DND-41 (cell line): ENCODE results near the gene HMGB2.

ENCODE experiments used
- ATAC-seq: fragments of 200-7000 bp; cut with Tn5 transposase; 3 replicates; pipeline ENCODE4 v1.9.1; 2021; ENCODE audit warnings: low read depth; ENCODE audit not compliant: insufficient read depth
- DNase-seq: peaks from one replicate; pipeline ENCODE4 v3.0.0-alpha.2; 2020
- H2AFZ ChIP-seq: 2 replicates; pipeline ENCODE4 v1.6.0; 2012; ENCODE audit warnings: low read depth, low read length
- H3K27ac ChIP-seq: 2 replicates; pipeline ENCODE4 v1.5.1; 2012; ENCODE audit warnings: low read length, inconsistent platforms
- H3K27me3 ChIP-seq: fragments of 200-600 bp; sonication (generic); 2 replicates; pipeline ENCODE4 v1.6.0; 2012; ENCODE audit warnings: low read length, mild to moderate bottlenecking, inconsistent platforms; ENCODE audit not compliant: insufficient read depth, poor library complexity
- H3K36me3 ChIP-seq: 2 replicates; pipeline ENCODE4 v1.5.1; 2012; ENCODE audit warnings: low read length, inconsistent platforms; ENCODE audit not compliant: insufficient read depth
- H3K4me1 ChIP-seq: 2 replicates; pipeline ENCODE4 v1.5.1; 2012; ENCODE audit warnings: mild to moderate bottlenecking, low read length; ENCODE audit not compliant: insufficient read depth
- H3K4me2 ChIP-seq: 2 replicates; pipeline ENCODE4 v1.6.0; 2012; ENCODE audit warnings: mild to moderate bottlenecking, moderate library complexity, low read length, inconsistent platforms; ENCODE audit not compliant: insufficient read depth
- H3K4me3 ChIP-seq, 2 experiments: fragments of 200-600 bp in 1 of 2; shearing (Covaris generic) in 1 of 2; 2 replicates each; pipeline ENCODE4 v1.5.1; 2012 to 2016; ENCODE audit warnings: inconsistent platforms in 2 of 2, low read length in 2 of 2, mild to moderate bottlenecking in 2 of 2, low read depth in 1 of 2, moderate library complexity in 1 of 2
- H3K79me2 ChIP-seq: 2 replicates; pipeline ENCODE4 v1.6.0; 2012; ENCODE audit warnings: low read length, inconsistent platforms; ENCODE audit not compliant: insufficient read depth
- H3K9ac ChIP-seq: 2 replicates; pipeline ENCODE4 v1.6.0; 2012; ENCODE audit warnings: low read depth, mild to moderate bottlenecking, inconsistent platforms, low read length, moderate library complexity
- H3K9me3 ChIP-seq: 2 replicates; pipeline ENCODE4 v1.5.1; 2012; ENCODE audit warnings: low read length, moderate library complexity, mild to moderate bottlenecking, inconsistent platforms; ENCODE audit not compliant: insufficient read depth, severe bottlenecking
- H4K20me1 ChIP-seq: 2 replicates; pipeline ENCODE4 v1.6.0; 2012; ENCODE audit warnings: low read length; ENCODE audit not compliant: insufficient read depth
- EZH2 ChIP-seq: IDR thresholded peaks from 3 replicates; pipeline ENCODE4 v1.6.1; 2012; ENCODE audit warnings: borderline replicate concordance, low read depth, mild to moderate bottlenecking, moderate library complexity, low read length, inconsistent platforms; ENCODE audit not compliant: severe bottlenecking
- TF ChIP-seq, protein P1 (sequence below): IDR thresholded peaks from 2 replicates; pipeline ENCODE4 v1.5.1; 2012; ENCODE audit warnings: borderline replicate concordance, low read length, moderate library complexity, mild to moderate bottlenecking; ENCODE audit not compliant: poor library complexity, severe bottlenecking; ENCODE audit errors: extremely low read depth

Gene HMGB2

DNA sequence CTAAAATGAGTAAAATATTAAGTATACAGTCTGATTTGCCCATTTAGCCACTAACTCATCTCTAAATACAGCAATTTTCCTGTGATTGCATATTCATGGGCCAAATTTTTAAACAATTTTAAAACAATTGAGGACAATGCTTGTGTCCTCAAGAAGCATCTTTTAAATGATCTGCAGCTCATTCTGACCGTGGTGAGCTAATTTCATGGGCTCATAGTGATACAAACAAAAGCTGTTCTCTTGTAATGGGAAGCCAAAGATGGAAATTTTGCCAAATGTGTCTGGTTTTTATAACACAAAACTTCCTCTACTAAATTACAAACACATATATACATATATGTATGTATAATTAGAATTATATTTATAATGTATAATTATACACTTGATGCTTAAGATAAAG lies 39.7 kb downstream of the HMGB2 start:
- H3K27ac ChIP-seq = no peak overlapping the region
- no peak overlapping the region for H3K4me2 ChIP-seq
- H4K20me1 ChIP-seq = peaks cover 10% of the 10 kb centered on the region; the same call in 1 of the 2 replicates
- no peak for DNase-seq
- H3K9ac ChIP-seq = no peak overlapping the region
- H3K4me1 ChIP-seq = no peaks in the 10 kb centered on the region
- peaks cover 52% of the 10 kb centered on the region for H3K79me2 ChIP-seq
- TF ChIP-seq EZH2 = no peak
- TF ChIP-seq, protein P1, sequence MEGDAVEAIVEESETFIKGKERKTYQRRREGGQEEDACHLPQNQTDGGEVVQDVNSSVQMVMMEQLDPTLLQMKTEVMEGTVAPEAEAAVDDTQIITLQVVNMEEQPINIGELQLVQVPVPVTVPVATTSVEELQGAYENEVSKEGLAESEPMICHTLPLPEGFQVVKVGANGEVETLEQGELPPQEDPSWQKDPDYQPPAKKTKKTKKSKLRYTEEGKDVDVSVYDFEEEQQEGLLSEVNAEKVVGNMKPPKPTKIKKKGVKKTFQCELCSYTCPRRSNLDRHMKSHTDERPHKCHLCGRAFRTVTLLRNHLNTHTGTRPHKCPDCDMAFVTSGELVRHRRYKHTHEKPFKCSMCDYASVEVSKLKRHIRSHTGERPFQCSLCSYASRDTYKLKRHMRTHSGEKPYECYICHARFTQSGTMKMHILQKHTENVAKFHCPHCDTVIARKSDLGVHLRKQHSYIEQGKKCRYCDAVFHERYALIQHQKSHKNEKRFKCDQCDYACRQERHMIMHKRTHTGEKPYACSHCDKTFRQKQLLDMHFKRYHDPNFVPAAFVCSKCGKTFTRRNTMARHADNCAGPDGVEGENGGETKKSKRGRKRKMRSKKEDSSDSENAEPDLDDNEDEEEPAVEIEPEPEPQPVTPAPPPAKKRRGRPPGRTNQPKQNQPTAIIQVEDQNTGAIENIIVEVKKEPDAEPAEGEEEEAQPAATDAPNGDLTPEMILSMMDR = no peak
- H2AFZ ChIP-seq = no peak overlapping the region
- ATAC-seq = no peak
- H3K36me3 ChIP-seq = peaks cover 49% of the 10 kb centered on the region
- H3K4me3 ChIP-seq = no peak overlapping the region
- no peaks in the 10 kb centered on the region for H3K9me3 ChIP-seq
- H3K27me3 ChIP-seq = no peaks in the 10 kb centered on the region

DNA sequence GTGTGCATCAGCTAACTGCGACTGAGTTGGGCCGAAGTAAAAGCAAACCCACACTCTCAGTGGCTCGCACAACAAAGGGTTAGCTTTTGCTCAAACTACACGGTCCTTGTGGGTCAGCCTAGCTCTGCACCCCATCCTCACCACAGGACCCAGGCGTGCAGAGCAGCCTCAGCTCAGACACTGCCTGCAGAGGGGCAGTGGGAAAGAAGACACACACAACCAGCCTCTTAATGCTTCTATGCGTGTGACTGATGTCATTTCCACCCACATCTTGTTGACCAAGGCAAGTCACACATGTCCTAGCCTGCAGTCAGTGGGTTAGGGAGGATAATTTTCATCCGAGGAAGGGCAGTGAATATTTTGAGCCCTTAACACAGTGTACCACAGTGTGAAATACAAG lies 40.5 kb downstream of the HMGB2 start:
- no peak overlapping the region for H3K9ac ChIP-seq
- no peak overlapping the region for H3K4me2 ChIP-seq
- TF ChIP-seq, protein P1 = no peak
- no peak for TF ChIP-seq EZH2
- no peak for DNase-seq
- H3K9me3 ChIP-seq = no peaks in the 10 kb centered on the region
- H3K27me3 ChIP-seq = no peaks in the 10 kb centered on the region
- no peak overlapping the region for H2AFZ ChIP-seq
- no peak for ATAC-seq
- no peaks in the 10 kb centered on the region for H3K4me1 ChIP-seq
- H3K27ac ChIP-seq = no peak overlapping the region
- peaks cover 60% of the 10 kb centered on the region for H3K79me2 ChIP-seq
- peaks cover 46% of the 10 kb centered on the region for H3K36me3 ChIP-seq
- H3K4me3 ChIP-seq = no peak overlapping the region
- peaks cover 13% of the 10 kb centered on the region; the same call in 1 of the 2 replicates for H4K20me1 ChIP-seq

DNA sequence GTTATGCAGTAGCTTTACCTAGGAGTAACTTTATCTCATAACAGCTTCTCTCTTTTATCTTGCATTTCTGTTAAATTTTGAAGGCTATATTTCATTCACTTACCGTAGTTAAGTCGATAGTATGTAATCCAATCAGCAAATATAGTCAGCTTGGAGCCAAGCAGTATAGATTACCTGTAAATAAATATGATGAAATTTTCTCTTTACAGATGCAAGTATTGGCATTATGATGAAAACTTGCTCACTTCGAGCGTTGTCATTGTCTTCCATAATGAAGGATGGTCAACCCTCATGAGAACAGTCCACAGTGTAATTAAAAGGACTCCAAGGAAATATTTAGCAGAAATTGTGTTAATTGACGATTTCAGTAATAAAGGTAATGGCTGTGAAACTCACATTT lies 42.3 kb downstream of the HMGB2 start:
- no peaks in the 10 kb centered on the region for H3K27me3 ChIP-seq
- H2AFZ ChIP-seq = no peak overlapping the region
- H3K9me3 ChIP-seq = peaks cover 5% of the 10 kb centered on the region
- DNase-seq (no peak), ATAC-seq (no peak)
- no peak overlapping the region for H3K9ac ChIP-seq
- H3K4me2 ChIP-seq = no peak overlapping the region
- H3K4me3 ChIP-seq = no peak overlapping the region
- no peak overlapping the region for H3K27ac ChIP-seq
- H3K36me3 ChIP-seq = peaks cover 35% of the 10 kb centered on the region
- H4K20me1 ChIP-seq = peaks cover 16% of the 10 kb centered on the region; the same call in 1 of the 2 replicates
- no peaks in the 10 kb centered on the region for H3K4me1 ChIP-seq
- H3K79me2 ChIP-seq = peaks cover 70% of the 10 kb centered on the region
- no peak for TF ChIP-seq EZH2
- TF ChIP-seq, protein P1 = no peak

DNA sequence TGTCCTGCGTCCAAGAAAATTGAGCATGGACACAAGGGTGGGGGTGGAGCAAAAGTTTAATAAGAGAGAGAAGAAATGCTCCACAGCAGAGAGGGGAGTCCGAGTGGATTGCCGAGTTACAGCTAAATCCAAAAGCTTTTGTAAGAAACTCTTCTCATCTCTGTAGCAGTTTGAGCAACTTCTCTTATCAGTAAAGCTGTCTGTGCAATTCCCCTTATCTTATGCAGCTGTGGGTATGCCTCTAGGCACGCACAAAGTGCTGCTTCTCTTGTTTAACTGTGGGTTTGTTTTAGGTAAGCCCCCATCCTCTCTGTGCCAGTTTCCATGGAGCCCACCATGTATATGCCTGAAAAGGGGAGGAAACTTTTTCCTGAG lies 44.8 kb downstream of the HMGB2 start:
- no peak overlapping the region for H3K9ac ChIP-seq
- no peak for ATAC-seq
- H3K27ac ChIP-seq = no peak overlapping the region; the same call in 1 of the 2 replicates
- no peak overlapping the region for H3K4me3 ChIP-seq
- H3K9me3 ChIP-seq = peaks cover 13% of the 10 kb centered on the region
- no peaks in the 10 kb centered on the region for H3K4me1 ChIP-seq
- TF ChIP-seq, protein P1 = no peak
- no peak for TF ChIP-seq EZH2
- no peak for DNase-seq
- peaks cover 16% of the 10 kb centered on the region; the same call in 1 of the 2 replicates for H4K20me1 ChIP-seq
- peaks cover 25% of the 10 kb centered on the region for H3K36me3 ChIP-seq
- no peak overlapping the region for H2AFZ ChIP-seq
- H3K4me2 ChIP-seq = no peak overlapping the region
- H3K79me2 ChIP-seq = peaks cover 83% of the 10 kb centered on the region
- H3K27me3 ChIP-seq = no peaks in the 10 kb centered on the region
